ENCODE results near the gene DNASE1L1. TPM values are rescaled to one million over a fixed set of nuclear protein-coding genes. Genes with fewer than 3 reads are reported as not detected.
A peak's percentile ranks its signal among the peaks of the same experiment; 100 is the strongest.

DNASE1L1 gene
- total RNA-seq, 1 donor from 2014 or later: 40.8 TPM

DNA sequence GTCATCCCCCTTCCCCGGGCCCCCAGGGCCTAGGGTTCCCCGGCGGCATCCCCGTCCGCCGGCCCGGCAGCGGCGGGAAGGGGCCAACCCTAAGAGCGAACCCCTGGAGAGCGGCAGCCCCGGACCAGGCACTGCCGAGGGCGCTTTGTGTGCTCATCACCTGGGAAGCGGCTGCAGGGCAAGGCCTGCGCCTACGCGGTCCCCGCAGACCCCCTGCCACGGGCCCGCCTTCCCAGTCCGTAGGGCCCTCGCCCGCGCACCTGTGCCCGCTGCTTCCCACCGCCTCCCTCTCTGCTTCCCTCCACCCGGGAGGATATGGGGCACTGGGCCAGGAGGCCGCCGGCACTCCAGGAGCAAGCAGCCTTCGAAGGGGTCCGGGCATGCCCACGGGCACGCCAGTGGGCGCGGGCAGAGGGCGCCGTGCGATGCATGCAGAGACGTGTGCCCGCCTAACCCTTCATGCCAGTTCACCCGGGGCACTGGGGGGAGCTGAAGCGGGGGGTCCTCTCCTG is 37.2 kb downstream of the DNASE1L1 start:
- Mint-ChIP-seq H3K4me3 (ENCODE audit: unreplicated experiment) (peak overlapping the region; percentile 81), H3K4me1 (ENCODE audit: low read depth) (peaks cover 30% of the 10 kb centered on the region), H3K9me3 (ENCODE audit: low read depth) (no peaks in the 10 kb centered on the region), H3K27ac (ENCODE audit: unreplicated experiment) (no peak overlapping the region), H3K36me3 (ENCODE audit: low read depth) (peaks cover 10% of the 10 kb centered on the region), H3K27me3 (ENCODE audit: low read depth) (no peaks in the 10 kb centered on the region)
- no peak for DNase-seq (ENCODE audit: low spot score)
- TF ChIP-seq CTCF (IDR thresholded peaks at IDR 0.05): no peak

DNA sequence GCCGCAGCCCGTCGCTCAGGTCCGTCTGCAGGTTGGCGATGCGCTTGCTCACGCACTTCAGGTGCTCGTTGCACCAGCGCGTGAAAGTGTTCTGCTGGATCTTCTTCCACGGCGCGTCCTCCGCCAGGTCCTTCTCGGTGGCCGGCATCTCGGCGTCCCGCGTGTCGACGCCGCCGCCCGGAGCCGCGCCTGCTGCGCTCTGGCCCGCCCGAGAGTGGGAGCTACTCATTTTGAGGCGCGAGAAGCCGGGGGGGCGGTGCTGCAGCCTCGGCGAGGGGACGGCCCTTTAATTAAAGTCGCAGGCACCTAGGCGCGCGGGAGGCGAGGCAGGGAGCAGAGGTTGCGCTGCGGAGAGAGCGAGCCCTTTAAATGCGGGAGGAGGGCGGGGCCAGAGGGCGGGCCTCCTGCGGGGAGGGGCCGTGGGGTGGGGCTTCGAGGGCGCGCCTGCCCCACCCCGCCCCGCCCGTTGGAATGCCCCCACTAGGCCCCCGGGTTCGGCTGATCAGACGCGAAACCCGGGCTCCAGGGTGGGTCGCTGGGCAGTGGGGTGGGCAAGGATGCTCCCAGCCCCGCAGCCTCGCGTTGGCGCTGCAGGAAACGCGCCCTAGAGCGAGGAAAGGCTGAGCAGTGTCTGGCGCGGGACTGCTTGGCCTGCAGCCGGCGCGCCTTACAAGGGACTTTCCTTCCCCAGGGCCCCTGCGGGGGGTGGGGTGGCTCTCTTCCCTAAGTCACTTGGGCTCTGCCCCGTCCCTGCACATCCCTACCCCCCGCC is 37.9 kb downstream of the DNASE1L1 start:
- no peak for DNase-seq (ENCODE audit: low spot score)
- peaks cover 12% of the 10 kb centered on the region for H3K36me3 Mint-ChIP-seq (ENCODE audit: low read depth)
- H3K4me1 Mint-ChIP-seq (ENCODE audit: low read depth): peaks cover 29% of the 10 kb centered on the region
- no peaks in the 10 kb centered on the region for H3K27me3 Mint-ChIP-seq (ENCODE audit: low read depth)
- H3K9me3 Mint-ChIP-seq (ENCODE audit: low read depth): no peaks in the 10 kb centered on the region
- no peak overlapping the region for H3K27ac Mint-ChIP-seq (ENCODE audit: unreplicated experiment)
- H3K4me3 Mint-ChIP-seq (ENCODE audit: unreplicated experiment): peak overlapping the region; percentile 81
- TF ChIP-seq CTCF (IDR thresholded peaks at IDR 0.05): no peak

DNA sequence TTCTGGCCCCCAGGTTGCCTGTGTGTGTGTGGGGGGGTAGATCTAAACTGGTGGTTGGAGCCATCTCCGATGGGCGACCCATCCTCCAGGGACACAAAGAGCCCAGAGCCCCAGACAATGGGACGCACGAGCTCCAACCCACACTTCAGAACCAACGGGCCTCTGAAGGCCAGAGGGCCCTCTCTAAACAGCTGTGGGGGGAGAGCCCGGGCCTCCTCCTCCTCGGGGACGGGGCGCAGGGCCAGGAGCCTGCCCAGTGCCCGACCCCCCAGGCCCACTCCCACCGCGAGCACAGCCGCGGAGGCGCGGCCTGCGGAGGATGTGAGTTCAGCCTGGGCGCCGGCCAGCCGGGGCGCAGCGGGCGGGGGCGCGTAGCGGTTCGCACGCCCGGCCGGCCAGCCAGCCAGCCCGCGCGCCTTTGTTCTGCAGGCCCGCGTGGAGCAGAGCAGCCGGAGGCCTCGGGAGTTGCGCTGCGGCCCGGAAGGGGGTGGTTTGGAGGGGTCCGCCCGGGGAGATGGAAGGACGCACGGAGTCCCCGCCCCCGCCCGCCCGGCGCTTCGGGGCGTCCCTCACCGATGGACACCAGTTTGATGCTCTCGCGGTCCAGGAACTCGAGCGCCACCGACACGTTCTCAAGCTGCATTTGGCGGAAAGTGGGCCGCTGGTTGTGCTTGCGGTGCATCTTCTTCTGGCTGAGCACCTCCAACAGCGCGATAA is 38.6 kb downstream of the DNASE1L1 start:
- Mint-ChIP-seq H3K9me3 (ENCODE audit: low read depth) (no peaks in the 10 kb centered on the region), H3K27me3 (ENCODE audit: low read depth) (no peaks in the 10 kb centered on the region), H3K4me3 (ENCODE audit: unreplicated experiment) (peak overlapping the region; percentile 87), H3K27ac (ENCODE audit: unreplicated experiment) (peak overlapping the region; percentile 76), H3K36me3 (ENCODE audit: low read depth) (peaks cover 14% of the 10 kb centered on the region), H3K4me1 (ENCODE audit: low read depth) (peaks cover 31% of the 10 kb centered on the region)
- no peak for DNase-seq (ENCODE audit: low spot score)
- no peak for TF ChIP-seq CTCF (IDR thresholded peaks at IDR 0.05)

DNA sequence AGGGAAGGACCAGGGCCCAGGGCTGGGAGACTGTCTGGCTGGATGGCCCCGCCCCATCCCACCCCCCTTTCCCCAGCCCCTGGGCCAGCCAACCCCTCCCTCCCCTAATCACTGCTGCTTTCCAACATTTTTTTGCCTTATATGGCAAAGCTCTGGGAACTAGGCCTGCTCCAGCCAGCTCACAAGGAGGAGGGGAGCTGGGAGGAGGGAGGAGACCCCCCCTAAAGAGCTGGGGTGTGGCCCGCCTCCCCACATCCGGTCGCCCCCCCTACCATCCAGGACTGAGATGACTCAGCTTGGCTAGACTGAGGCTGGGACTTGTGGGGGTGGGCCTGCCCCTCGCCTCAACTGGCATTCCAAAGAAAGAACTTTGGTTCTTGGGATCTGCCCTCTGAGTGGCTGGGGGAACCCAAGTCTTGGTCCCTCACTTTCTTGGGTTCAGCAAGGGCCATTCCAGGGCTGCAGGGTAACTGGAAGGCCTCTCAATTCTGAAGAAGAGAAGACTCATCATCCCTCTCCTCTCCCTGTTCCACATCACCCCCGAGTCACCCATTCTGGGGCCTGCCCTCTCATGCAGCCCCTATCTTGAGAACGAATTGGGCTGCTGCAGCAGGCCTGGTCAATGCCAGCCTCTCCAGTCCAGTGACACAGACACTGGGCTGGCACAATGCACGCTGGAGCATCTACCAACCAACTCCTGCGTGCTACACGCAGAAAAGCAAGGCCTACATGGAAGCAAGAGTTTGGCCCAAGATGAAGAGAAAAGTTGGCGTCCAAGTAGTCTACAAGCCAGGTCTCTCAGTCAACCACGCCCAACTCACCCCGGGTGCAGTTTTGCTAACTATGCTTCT is 39.4 kb downstream of the DNASE1L1 start:
- H3K27ac Mint-ChIP-seq (ENCODE audit: unreplicated experiment): peak overlapping the region; percentile 88
- DNase-seq (ENCODE audit: low spot score): no peak
- H3K9me3 Mint-ChIP-seq (ENCODE audit: low read depth): no peaks in the 10 kb centered on the region
- H3K4me1 Mint-ChIP-seq (ENCODE audit: low read depth): peaks cover 28% of the 10 kb centered on the region
- H3K27me3 Mint-ChIP-seq (ENCODE audit: low read depth): no peaks in the 10 kb centered on the region
- no peak for TF ChIP-seq CTCF (IDR thresholded peaks at IDR 0.05)
- H3K4me3 Mint-ChIP-seq (ENCODE audit: unreplicated experiment): peak overlapping the region; percentile 87
- H3K36me3 Mint-ChIP-seq (ENCODE audit: low read depth): peaks cover 14% of the 10 kb centered on the region
